HUES64 (cell line): ENCODE measurements around the gene TUSC1. TPM values are rescaled to one million over a fixed set of nuclear protein-coding genes. Genes with fewer than 3 reads are reported as not detected.
"Not testable (repeated sequence)": the region's sequence is repeated elsewhere in the genome, so short reads cannot be mapped to it uniquely, and the experiment has no call there.

Experiments
- H3K27ac ChIP-seq: 2 replicates; pipeline ENCODE4 v1.7.0; 2013; ENCODE audit warnings: low read depth, low read length, inconsistent platforms
- H3K27me3 ChIP-seq: 2 replicates; pipeline ENCODE4 v1.6.1; 2013; ENCODE audit warnings: mild to moderate bottlenecking, low read length; ENCODE audit not compliant: insufficient read depth
- H3K36me3 ChIP-seq: 2 replicates; pipeline ENCODE4 v1.6.1; 2013; ENCODE audit warnings: mild to moderate bottlenecking, low read length; ENCODE audit not compliant: insufficient read depth
- H3K4me1 ChIP-seq: 2 replicates; pipeline ENCODE4 v1.6.1; 2013; ENCODE audit warnings: mild to moderate bottlenecking, low read length, moderate library complexity; ENCODE audit not compliant: insufficient read depth
- H3K4me3 ChIP-seq: 2 replicates; pipeline ENCODE4 v1.5.1; 2013; ENCODE audit warnings: mild to moderate bottlenecking, low read length, moderate library complexity
- H3K9ac ChIP-seq: 2 replicates; pipeline ENCODE4 v1.6.1; 2013; ENCODE audit warnings: mild to moderate bottlenecking, low read depth, low read length
- H3K9me3 ChIP-seq: 2 replicates; pipeline ENCODE4 v1.6.1; 2013; ENCODE audit warnings: low read depth, low read length; ENCODE audit not compliant: insufficient read depth
- WGBS: fragments of 150-250, 120-280 bp; methylation state at CpG from one replicate; pipeline ENCODE4 v1.1.7; 2013; ENCODE audit warnings: missing lambda C conversion rate; 5-methylcytosine and 5-hydroxymethylcytosine counted together
- polyA plus RNA-seq, 2 experiments: library from polyadenylated mRNA; stranded (reverse); fragments of 50-300 nt; gene quantifications; one replicate each; pipeline ENCODE4 v1.2.3, GENCODE V29; 2013

TUSC1 gene
- polyA plus RNA-seq (2013, experiment 1 of 2) = 3.3 TPM
- polyA plus RNA-seq (2013, experiment 2 of 2) = 3.4 TPM

GRCh38 chr9:25678147-25678666 is at the start of gene TUSC1:
TUSC1 (minus strand) TSS chr9:25678444; CDS start chr9:25678312, 132 bp downstream.
- Histone ChIP-seq H3K4me3 (peak within 1 kb of the TSS; percentile 72), H3K9me3 (no peaks in the 10 kb centered on the region), H3K9ac (peak within 1 kb of the TSS; percentile 90), H3K27ac (peak within 1 kb of the TSS; percentile 76; the same call in 1 of the 2 replicates), H3K4me1 (peaks cover 13% of the 10 kb centered on the region), H3K27me3 (peaks cover 3% of the 10 kb centered on the region), H3K36me3 (no peaks in the 10 kb centered on the region)
- WGBS = 9% methylated on average over 57 of the region's 57 CpGs

GRCh38 chr9:25726871-25727410 is 48.7 kb upstream of the TUSC1 start:
- Histone ChIP-seq H3K36me3 (no peaks in the 10 kb centered on the region), H3K9ac (no peak overlapping the region)
- WGBS = 88% methylated on average over 2 of the region's 2 CpGs

GRCh38 chr9:25724424-25724823 is 46.2 kb upstream of the TUSC1 start:
- Histone ChIP-seq H3K9ac (no peak overlapping the region), H3K9me3 (no peaks in the 10 kb centered on the region), H3K36me3 (no peaks in the 10 kb centered on the region), H3K27me3 (no peaks in the 10 kb centered on the region), H3K27ac (no peak overlapping the region), H3K4me3 (no peak overlapping the region), H3K4me1 (no peaks in the 10 kb centered on the region)
- WGBS = 100% methylated on average over 1 of the region's 3 CpGs

More at GRCh38 chr9:25726871-25727410, 48.7 kb upstream of the TUSC1 start:
- no peak overlapping the region for H3K27ac ChIP-seq
- no peaks in the 10 kb centered on the region for H3K27me3 ChIP-seq
- no peaks in the 10 kb centered on the region for H3K4me1 ChIP-seq
- peaks cover 9% of the 10 kb centered on the region for H3K9me3 ChIP-seq
- H3K4me3 ChIP-seq = no peak overlapping the region

- WGBS = 77% methylated on average over 6 of the region's 6 CpGs
- H3K4me1 ChIP-seq = peaks cover 6% of the 10 kb centered on the region
- no peaks in the 10 kb centered on the region for H3K9me3 ChIP-seq
- H3K27me3 ChIP-seq = no peaks in the 10 kb centered on the region
- H3K4me3 ChIP-seq = no peak overlapping the region
- no peak overlapping the region for H3K27ac ChIP-seq
- no peaks in the 10 kb centered on the region for H3K36me3 ChIP-seq
- no peak overlapping the region for H3K9ac ChIP-seq
Measured at GRCh38 chr9:25716220-25716872, 38.1 kb upstream of the TUSC1 start.

GRCh38 chr9:25709941-25710340 is 31.7 kb upstream of the TUSC1 start:
- Histone ChIP-seq H3K9me3 (no peaks in the 10 kb centered on the region), H3K9ac (no peak overlapping the region), H3K4me3 (no peak overlapping the region), H3K27ac (no peak overlapping the region), H3K36me3 (no peaks in the 10 kb centered on the region), H3K4me1 (no peaks in the 10 kb centered on the region), H3K27me3 (no peaks in the 10 kb centered on the region)

GRCh38 chr9:25704800-25705199 is 26.6 kb upstream of the TUSC1 start:
- no CpG with 5 or more reads among the region's 4 CpGs for WGBS
- H3K9ac ChIP-seq = no peak overlapping the region

GRCh38 chr9:25703701-25704357 is 25.6 kb upstream of the TUSC1 start:
- H3K36me3 ChIP-seq = no peaks in the 10 kb centered on the region
- H3K9ac ChIP-seq = no peak overlapping the region
- no peaks in the 10 kb centered on the region for H3K9me3 ChIP-seq
- no peak overlapping the region for H3K4me3 ChIP-seq
- H3K27me3 ChIP-seq = no peaks in the 10 kb centered on the region
- no peak overlapping the region for H3K27ac ChIP-seq
- 96% methylated on average over 2 of the region's 2 CpGs for WGBS
- no peaks in the 10 kb centered on the region for H3K4me1 ChIP-seq

More at GRCh38 chr9:25704800-25705199, 26.6 kb upstream of the TUSC1 start:
- H3K36me3 ChIP-seq = no peaks in the 10 kb centered on the region
- no peak overlapping the region for H3K27ac ChIP-seq
- no peaks in the 10 kb centered on the region for H3K27me3 ChIP-seq
- H3K9me3 ChIP-seq = no peaks in the 10 kb centered on the region
- H3K4me1 ChIP-seq = no peaks in the 10 kb centered on the region
- no peak overlapping the region for H3K4me3 ChIP-seq

GRCh38 chr9:25702536-25702935 is 24.3 kb upstream of the TUSC1 start:
- Histone ChIP-seq H3K36me3 (no peaks in the 10 kb centered on the region), H3K4me1 (no peaks in the 10 kb centered on the region), H3K4me3 (no peak overlapping the region), H3K9ac (no peak overlapping the region), H3K27ac (no peak overlapping the region), H3K27me3 (no peaks in the 10 kb centered on the region), H3K9me3 (no peaks in the 10 kb centered on the region)
- 100% methylated on average over 1 of the region's 3 CpGs for WGBS

GRCh38 chr9:25700899-25701298 is 22.7 kb upstream of the TUSC1 start:
- not testable (repeated sequence) for H3K27ac ChIP-seq, H3K27me3 ChIP-seq, H3K36me3 ChIP-seq, H3K4me3 ChIP-seq, H3K9ac ChIP-seq, H3K9me3 ChIP-seq, H3K4me1 ChIP-seq
- 94% methylated on average over 3 of the region's 3 CpGs for WGBS

GRCh38 chr9:25700430-25700829 is 22.2 kb upstream of the TUSC1 start:
- H3K9me3 ChIP-seq = no peaks in the 10 kb centered on the region
- no peaks in the 10 kb centered on the region for H3K27me3 ChIP-seq
- H3K4me3 ChIP-seq = no peak overlapping the region
- H3K9ac ChIP-seq = no peak overlapping the region
- no peaks in the 10 kb centered on the region for H3K36me3 ChIP-seq
- no peak overlapping the region for H3K27ac ChIP-seq
- peaks cover 4% of the 10 kb centered on the region; the same call in 1 of the 2 replicates for H3K4me1 ChIP-seq

GRCh38 chr9:25691786-25692185 is 13.5 kb upstream of the TUSC1 start:
- Histone ChIP-seq H3K9ac (no peak overlapping the region), H3K4me1 (peaks cover 4% of the 10 kb centered on the region; the same call in 1 of the 2 replicates), H3K36me3 (no peaks in the 10 kb centered on the region), H3K27me3 (no peaks in the 10 kb centered on the region), H3K4me3 (no peak overlapping the region), H3K27ac (no peak overlapping the region), H3K9me3 (no peaks in the 10 kb centered on the region)
- WGBS = 78% methylated on average over 3 of the region's 4 CpGs
